OCI-LY1 (cell line): ENCODE measurements around the gene MFSD12.
"Not testable (repeated sequence)": the region's sequence is repeated elsewhere in the genome, so short reads cannot be mapped to it uniquely, and the experiment has no call there.

Source experiments
- H2AFZ ChIP-seq: fragments of 200-600 bp; sonication (generic), shearing (Covaris generic); 2 replicates; pipeline ENCODE4 v1.6.0; 2014; ENCODE audit warnings: antibody characterized with exemption, mild to moderate bottlenecking, low read length
- H3F3A ChIP-seq: fragments of 200-600 bp; sonication (generic), shearing (Covaris generic); 2 replicates; pipeline ENCODE4 v1.6.0; 2014; ENCODE audit warnings: mild to moderate bottlenecking, antibody characterized with exemption, low read length, moderate library complexity; ENCODE audit not compliant: insufficient read depth
- H3K27ac ChIP-seq: fragments of 200-600 bp; sonication (generic); 2 replicates; pipeline ENCODE4 v1.5.1; 2014; ENCODE audit warnings: low read length, mixed run types, mild to moderate bottlenecking, low read depth; ENCODE audit not compliant: poor library complexity, severe bottlenecking
- H3K27me3 ChIP-seq: fragments of 200-600 bp; sonication (generic); 2 replicates; pipeline ENCODE4 v1.6.0; 2014; ENCODE audit warnings: antibody characterized with exemption, mild to moderate bottlenecking, low read length, moderate library complexity; ENCODE audit not compliant: insufficient read depth
- H3K36me3 ChIP-seq: fragments of 200-600 bp; sonication (generic); 2 replicates; pipeline ENCODE4 v1.6.1; 2014; ENCODE audit warnings: mild to moderate bottlenecking, antibody characterized with exemption, low read length, moderate library complexity, mixed read lengths; ENCODE audit not compliant: insufficient read depth
- H3K4me1 ChIP-seq: fragments of 200-600 bp; sonication (generic); 2 replicates; pipeline ENCODE4 v1.5.1; 2014; ENCODE audit warnings: mild to moderate bottlenecking, low read length, moderate library complexity; ENCODE audit not compliant: insufficient read depth, severe bottlenecking
- H3K4me2 ChIP-seq: fragments of 200-600 bp; sonication (generic), shearing (Covaris generic); 2 replicates; pipeline ENCODE4 v1.6.1; 2014; ENCODE audit warnings: low read length
- H3K4me3 ChIP-seq: fragments of 200-600 bp; sonication (generic); 2 replicates; pipeline ENCODE4 v1.5.1; 2014; ENCODE audit warnings: low read length, low read depth, mild to moderate bottlenecking, mixed read lengths; ENCODE audit not compliant: poor library complexity, severe bottlenecking
- H3K79me2 ChIP-seq: fragments of 200-600 bp; shearing (Covaris generic); 2 replicates; pipeline ENCODE4 v1.6.1; 2016; ENCODE audit warnings: mixed run types, low read length, mixed read lengths; ENCODE audit not compliant: insufficient read depth
- H3K9ac ChIP-seq: fragments of 200-600 bp; sonication (generic), shearing (Covaris generic); 2 replicates; pipeline ENCODE4 v1.6.1; 2014; ENCODE audit warnings: mild to moderate bottlenecking, low read length, mixed read lengths
- H3K9me2 ChIP-seq: fragments of 200-600 bp; sonication (generic), shearing (Covaris generic); 2 replicates; pipeline ENCODE4 v1.6.1; 2014; ENCODE audit warnings: low read depth, mild to moderate bottlenecking, low read length, mixed read lengths
- H3K9me3 ChIP-seq: fragments of 200-600 bp; shearing (Covaris generic); 2 replicates; pipeline ENCODE4 v1.6.1; 2014; ENCODE audit warnings: low read length, mixed read lengths
- H4K20me1 ChIP-seq: fragments of 200-600 bp; sonication (generic), shearing (Covaris generic); 2 replicates; pipeline ENCODE4 v1.6.0; 2016; ENCODE audit warnings: mild to moderate bottlenecking, low read length; ENCODE audit not compliant: insufficient read depth
- EZH2 ChIP-seq: fragments of 200-600 bp; sonication (generic), shearing (Covaris generic); IDR thresholded peaks from 2 replicates; pipeline ENCODE4 v1.8.0; 2017; ENCODE audit warnings: borderline replicate concordance, mixed run types, mild to moderate bottlenecking, antibody characterized with exemption, low read length, moderate library complexity, mixed read lengths
- TF ChIP-seq, protein P1 (sequence below): fragments of 200-600 bp; sonication (generic), shearing (Covaris generic); IDR thresholded peaks from 2 replicates; pipeline ENCODE4 v1.5.1; 2017; ENCODE audit warnings: mild to moderate bottlenecking, antibody characterized with exemption, low read length, moderate library complexity, mixed read lengths

MFSD12 gene

DNA sequence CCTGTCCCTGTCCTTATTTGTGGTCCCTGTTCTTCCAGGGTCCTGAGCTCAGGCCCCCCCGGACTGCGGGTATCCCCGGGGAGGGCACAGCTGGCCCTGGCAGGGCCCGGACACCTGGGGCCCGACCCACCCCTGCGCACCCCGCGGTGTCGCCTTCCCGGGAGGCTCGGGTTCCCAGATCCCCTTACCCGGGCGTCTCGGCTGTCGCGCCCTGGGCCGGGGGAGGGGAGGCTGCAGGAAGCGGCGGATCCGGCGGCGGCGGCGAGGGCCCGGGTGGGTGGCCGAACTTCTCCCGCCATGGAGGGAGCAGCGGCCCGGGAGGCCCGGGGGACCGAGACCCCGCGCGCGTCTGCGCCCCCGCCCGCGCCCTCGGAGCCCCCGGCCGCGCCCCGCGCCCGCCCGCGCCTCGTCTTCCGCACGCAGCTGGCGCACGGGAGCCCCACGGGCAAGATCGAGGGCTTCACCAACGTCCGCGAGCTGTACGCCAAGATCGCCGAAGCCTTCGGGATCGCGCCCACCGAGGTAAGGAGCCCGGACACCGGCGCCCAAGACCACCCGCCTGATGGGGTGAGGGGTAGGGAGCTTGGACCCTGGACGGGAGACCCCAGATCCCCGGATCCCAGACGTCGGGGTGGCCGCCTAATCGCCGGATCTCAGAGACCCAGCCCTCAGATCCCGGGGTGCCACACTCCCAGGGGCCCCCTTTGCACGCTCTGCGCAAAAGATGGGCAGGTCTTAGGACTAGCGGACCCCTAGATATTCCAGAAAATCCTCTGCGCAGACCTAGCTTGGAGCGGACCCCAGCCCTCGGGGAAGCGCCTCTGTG is 28.1 kb upstream of the MFSD12 start, which contains the start of gene GIPC3:
TSS of gene GIPC3 (plus strand) at position 178 of the 826 bp plus-strand sequence. CDS start at position 298, 120 bp downstream.
- Histone ChIP-seq H2AFZ (no peak within 1 kb of the TSS), H3K4me1 (no peaks in the 10 kb centered on the region), H4K20me1 (no peaks in the 10 kb centered on the region), H3K36me3 (no peaks in the 10 kb centered on the region), H3F3A (no peaks in the 10 kb centered on the region), H3K9me2 (no peaks in the 10 kb centered on the region), H3K9ac (no peak within 1 kb of the TSS), H3K27me3 (peaks cover 2% of the 10 kb centered on the region; the same call in 1 of the 2 replicates), H3K4me2 (no peak within 1 kb of the TSS), H3K79me2 (no peaks in the 10 kb centered on the region), H3K9me3 (no peaks in the 10 kb centered on the region), H3K4me3 (no peak within 1 kb of the TSS), H3K27ac (no peak within 1 kb of the TSS)
- TF ChIP-seq, protein P1, sequence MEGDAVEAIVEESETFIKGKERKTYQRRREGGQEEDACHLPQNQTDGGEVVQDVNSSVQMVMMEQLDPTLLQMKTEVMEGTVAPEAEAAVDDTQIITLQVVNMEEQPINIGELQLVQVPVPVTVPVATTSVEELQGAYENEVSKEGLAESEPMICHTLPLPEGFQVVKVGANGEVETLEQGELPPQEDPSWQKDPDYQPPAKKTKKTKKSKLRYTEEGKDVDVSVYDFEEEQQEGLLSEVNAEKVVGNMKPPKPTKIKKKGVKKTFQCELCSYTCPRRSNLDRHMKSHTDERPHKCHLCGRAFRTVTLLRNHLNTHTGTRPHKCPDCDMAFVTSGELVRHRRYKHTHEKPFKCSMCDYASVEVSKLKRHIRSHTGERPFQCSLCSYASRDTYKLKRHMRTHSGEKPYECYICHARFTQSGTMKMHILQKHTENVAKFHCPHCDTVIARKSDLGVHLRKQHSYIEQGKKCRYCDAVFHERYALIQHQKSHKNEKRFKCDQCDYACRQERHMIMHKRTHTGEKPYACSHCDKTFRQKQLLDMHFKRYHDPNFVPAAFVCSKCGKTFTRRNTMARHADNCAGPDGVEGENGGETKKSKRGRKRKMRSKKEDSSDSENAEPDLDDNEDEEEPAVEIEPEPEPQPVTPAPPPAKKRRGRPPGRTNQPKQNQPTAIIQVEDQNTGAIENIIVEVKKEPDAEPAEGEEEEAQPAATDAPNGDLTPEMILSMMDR, result no peak
- TF ChIP-seq EZH2, result no peak

DNA sequence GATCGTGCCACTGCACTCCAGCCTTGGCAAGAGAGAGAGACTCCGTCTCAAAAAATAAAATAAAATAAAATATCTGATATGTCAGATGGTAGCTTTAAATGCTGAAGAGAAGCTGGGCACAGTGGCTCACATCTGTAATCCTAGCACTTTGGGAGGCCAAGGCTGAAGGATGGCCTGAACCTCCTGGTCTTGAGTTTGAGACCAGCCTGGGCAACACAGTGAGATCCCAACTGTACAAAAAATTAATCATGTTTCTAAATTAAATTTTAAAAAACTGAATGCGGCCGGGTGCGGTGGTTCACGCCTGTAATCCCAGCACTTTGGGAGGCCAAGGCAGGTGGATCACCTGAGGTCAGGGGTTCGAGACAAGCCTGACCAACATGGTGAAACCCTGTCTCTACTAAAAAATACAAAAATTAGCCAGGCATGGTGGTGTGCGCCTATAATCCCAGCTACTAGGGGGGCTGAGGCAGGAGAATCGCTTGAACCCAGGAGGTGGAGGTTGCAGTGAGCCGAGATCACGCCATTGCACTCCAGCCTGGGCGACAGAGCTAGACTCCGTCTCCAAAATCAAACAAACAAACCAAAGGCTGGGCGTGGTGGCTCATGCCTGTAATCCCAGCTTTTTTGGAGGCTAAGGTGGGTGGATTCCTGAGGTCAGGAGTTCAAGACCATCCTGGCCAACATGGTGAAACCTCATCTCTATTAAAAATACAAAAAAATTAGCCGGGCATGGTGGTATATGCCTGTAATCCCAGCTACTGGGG is 26.8 kb upstream of the MFSD12 start:
- H3F3A ChIP-seq, H3K79me2 ChIP-seq, H3K9ac ChIP-seq, H3K27me3 ChIP-seq, H3K4me2 ChIP-seq, H3K4me3 ChIP-seq, H3K36me3 ChIP-seq, H2AFZ ChIP-seq, H4K20me1 ChIP-seq, H3K9me2 ChIP-seq, H3K9me3 ChIP-seq, H3K27ac ChIP-seq, H3K4me1 ChIP-seq: not testable (repeated sequence)

GRCh38 chr19:3581792-3582191 is 24.4 kb upstream of the MFSD12 start:
- H3K79me2 ChIP-seq, H3K9me2 ChIP-seq, H3K36me3 ChIP-seq, H3K27me3 ChIP-seq, H3K27ac ChIP-seq, H3K9ac ChIP-seq, H4K20me1 ChIP-seq, H3K4me2 ChIP-seq, H3K4me1 ChIP-seq, H3K9me3 ChIP-seq, H3F3A ChIP-seq, H3K4me3 ChIP-seq, H2AFZ ChIP-seq: not testable (repeated sequence)

DNA sequence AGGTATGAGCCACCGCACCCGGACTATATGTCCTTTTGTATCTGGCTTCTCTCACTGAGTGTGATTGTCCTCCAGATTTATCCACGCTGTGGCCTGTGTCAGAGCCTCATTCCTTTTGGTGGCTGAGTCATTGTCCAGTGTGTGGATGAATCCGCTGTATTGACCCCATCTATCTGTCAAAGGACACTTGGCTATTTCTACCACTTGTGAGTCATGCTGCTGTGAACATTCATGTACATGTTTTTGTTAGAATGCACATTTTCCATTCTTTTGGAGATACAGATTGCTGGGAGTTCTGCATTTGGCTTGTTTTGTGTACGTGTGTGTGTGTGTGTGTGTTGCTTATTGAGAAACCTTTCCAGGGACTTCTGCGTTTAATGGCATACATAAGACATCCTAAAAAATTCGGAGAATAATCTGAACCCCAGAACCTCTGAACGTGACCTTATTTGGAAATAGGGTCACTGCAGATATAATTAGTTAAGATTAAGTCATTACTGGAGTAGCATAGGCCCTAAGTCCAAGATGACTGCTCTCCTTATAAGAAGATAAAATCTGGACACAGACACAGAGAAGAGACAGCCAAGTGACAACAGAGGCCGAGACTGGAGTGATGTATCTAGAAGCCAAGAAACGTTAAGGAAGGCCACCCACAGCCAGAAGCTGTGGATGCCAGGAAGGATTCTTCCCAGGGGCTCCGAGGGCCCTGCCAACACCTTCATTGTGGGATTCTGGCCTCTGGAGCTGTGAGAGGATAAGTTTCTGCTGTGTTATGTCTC is 23.0 kb upstream of the MFSD12 start:
- H3F3A ChIP-seq, result no peaks in the 10 kb centered on the region
- H3K27me3 ChIP-seq, result peaks cover 2% of the 10 kb centered on the region; the same call in 1 of the 2 replicates
- H3K9me2 ChIP-seq, result no peaks in the 10 kb centered on the region
- no peaks in the 10 kb centered on the region for H4K20me1 ChIP-seq
- H3K36me3 ChIP-seq, result peaks cover 7% of the 10 kb centered on the region; the same call in 1 of the 2 replicates
- no peak overlapping the region for H3K9ac ChIP-seq
- no peak overlapping the region for H3K27ac ChIP-seq
- H3K9me3 ChIP-seq, result no peaks in the 10 kb centered on the region
- TF ChIP-seq, protein P1, result no peak
- TF ChIP-seq EZH2, result no peak
- H3K79me2 ChIP-seq, result no peaks in the 10 kb centered on the region
- peaks cover 15% of the 10 kb centered on the region for H3K4me1 ChIP-seq
- H2AFZ ChIP-seq, result no peak overlapping the region
- no peak overlapping the region for H3K4me3 ChIP-seq
- H3K4me2 ChIP-seq, result no peak overlapping the region
